Germinal center (tissue), 1 donor: ENCODE results near the gene MEGF8.

Experiments used
- DNase-seq: peaks from one replicate; pipeline ENCODE4 v3.0.0; 2012; ENCODE audit warnings: mixed read lengths, low spot score

The MEGF8 gene

GRCh38 chr19:42287017-42287826 lies 38.2 kb upstream of the MEGF8 start:
- no peak for DNase-seq

DNA sequence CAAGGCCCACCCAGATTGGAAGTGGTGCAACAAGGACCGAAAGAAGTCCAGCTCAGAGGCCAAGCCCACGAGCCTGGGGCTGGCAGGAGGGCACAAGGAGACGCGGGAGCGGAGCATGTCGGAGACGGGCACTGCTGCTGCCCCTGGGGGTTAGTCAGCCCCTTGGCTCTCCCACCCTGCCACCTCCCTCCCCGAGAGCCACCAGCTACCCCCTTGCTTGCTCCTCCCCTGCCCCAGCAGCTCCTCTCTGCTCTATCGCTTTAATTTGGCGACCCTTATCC lies 37.7 kb upstream of the MEGF8 start:
- DNase-seq = no peak

GRCh38 chr19:42288387-42288786 lies 37.0 kb upstream of the MEGF8 start:
- no peak for DNase-seq

DNA sequence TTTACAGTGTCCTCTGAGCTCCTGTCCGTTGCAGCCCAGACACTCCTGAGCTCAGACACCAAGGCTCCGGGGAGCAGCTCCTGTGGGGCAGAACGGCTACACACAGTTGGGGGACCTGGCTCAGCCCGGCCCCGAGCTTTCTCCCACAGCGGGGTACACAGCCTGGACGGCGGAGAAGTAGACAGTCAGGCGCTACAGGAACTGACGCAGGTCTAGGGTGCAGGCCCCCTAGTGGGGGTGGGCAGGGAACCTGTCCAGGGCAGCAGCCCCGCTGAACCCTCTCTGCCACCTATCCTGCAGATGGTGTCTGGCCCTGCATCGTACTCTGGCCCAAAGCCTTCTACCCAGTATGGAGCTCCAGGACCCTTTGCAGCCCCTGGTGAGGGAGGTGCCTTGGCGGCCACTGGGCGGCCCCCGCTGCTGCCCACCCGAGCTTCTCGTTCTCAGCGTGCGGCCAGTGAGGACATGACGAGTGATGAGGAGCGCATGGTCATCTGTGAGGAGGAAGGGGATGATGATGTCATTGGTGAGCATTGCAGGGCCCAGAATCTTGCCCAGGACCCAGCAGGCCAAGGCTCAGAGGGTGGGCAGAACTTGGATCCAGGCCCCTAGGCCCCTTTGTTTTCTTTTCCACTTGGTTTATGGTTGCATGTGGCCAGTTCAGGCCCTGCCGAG lies 36.4 kb upstream of the MEGF8 start:
- no peak for DNase-seq

DNA sequence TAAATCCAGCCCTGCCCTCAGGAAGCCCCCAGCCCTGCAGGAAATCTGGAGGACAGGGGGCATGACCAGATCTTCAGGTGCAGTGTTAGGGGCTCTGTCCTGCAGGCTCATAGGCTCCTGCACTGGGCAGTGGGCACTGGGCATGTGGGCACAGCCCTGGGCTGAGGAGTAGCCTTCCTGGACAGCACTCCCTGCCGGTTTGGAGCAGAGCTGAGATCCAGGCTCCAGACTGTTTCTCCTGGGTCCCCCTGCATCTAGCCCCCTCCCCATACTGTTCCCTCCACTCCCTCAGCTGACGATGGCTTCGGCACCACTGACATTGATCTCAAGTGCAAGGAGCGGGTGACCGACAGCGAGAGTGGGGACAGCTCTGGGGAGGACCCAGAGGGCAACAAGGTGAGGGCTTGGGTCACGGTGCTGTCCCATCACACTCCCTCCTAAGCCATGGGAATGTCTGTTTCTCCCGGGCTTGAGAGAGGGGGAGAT lies 35.8 kb upstream of the MEGF8 start:
- DNase-seq = no peak

GRCh38 chr19:42290136-42290522 lies 35.3 kb upstream of the MEGF8 start:
- no peak for DNase-seq

- DNase-seq = peak; percentile 79
Measured at GRCh38 chr19:42290523-42291434, 34.7 kb upstream of the MEGF8 start.

- DNase-seq = no peak
Measured at GRCh38 chr19:42291435-42291810, 34.0 kb upstream of the MEGF8 start.

- DNase-seq = no peak
Measured at GRCh38 chr19:42292042-42292960, 33.1 kb upstream of the MEGF8 start.

GRCh38 chr19:42292963-42293362 lies 32.5 kb upstream of the MEGF8 start:
- no peak for DNase-seq

- DNase-seq = no peak
Measured at GRCh38 chr19:42293540-42293939, 31.9 kb upstream of the MEGF8 start.

DNA sequence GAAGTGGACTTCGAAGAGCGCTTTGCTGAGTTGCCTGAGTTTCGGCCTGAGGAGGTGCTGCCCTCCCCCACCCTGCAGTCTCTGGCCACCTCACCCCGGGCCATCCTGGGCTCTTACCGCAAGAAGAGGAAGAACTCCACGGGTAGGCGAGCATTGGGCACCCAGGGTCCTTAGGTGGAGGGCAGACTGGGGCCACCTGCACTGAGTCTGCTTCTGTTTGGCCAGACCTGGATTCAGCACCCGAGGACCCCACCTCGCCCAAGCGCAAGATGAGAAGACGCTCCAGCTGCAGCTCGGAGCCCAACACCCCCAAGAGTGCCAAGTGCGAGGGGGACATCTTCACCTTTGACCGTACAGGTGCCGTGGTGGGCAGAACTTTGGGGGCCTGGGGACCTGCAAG lies 31.5 kb upstream of the MEGF8 start:
- no peak for DNase-seq

- DNase-seq = no peak
Measured at GRCh38 chr19:42294471-42295137, 30.8 kb upstream of the MEGF8 start.

GRCh38 chr19:42295342-42295741 lies 30.1 kb upstream of the MEGF8 start:
- no peak for DNase-seq

DNA sequence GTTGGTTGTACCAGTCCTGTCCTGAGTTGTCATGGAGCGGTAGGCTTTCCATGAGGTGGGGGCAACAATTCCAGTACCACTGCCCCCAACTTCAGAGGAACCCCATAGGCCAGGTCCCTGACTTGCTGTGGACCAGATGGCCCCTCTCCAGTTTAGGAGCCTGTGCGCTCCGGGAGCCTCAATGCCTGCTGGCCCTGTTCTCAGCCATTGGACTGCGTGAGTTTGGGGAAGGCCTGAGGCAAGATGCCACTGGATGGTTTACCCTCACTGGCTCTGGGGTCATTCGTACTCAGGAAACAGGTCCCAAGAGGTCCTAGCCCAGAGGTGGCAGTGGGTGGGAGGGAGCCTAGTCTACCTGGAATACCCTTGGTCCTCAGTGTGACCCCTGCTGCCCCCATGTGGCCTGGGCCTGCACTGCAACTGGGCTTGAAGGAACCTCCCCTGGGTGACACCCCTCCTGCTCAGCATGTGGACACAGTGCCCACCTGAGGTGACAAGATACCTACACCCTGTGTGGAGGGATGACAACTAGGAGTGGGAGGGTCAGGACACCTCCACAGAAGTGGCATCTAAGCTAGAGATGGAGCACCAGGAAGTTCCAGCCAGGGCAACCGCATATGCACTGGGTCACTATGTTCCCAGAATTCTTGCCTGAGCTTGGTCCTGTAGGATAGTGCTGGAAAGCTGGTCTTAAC lies 29.5 kb upstream of the MEGF8 start:
- peak; percentile 75 for DNase-seq

DNA sequence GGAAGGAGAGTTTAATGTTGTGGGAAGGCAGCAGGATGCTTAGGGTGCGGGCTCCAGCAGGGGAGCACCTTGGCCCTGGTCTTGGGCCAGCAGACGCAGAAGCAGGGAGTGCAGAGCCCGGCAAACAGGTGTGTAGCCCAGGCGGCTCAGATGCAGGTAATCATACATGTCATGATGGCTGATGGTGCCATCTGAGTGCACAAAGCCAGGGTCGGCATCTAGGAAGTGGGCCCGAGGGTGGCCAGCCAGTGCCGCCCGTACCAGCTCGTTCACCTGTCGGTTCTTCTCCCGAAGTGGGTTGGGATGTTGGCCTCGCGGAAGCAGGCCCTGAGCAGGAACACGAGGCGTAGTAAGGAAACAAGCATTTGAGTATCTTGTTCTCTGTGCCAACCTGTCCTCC lies 28.4 kb upstream of the MEGF8 start:
- no peak for DNase-seq

DNA sequence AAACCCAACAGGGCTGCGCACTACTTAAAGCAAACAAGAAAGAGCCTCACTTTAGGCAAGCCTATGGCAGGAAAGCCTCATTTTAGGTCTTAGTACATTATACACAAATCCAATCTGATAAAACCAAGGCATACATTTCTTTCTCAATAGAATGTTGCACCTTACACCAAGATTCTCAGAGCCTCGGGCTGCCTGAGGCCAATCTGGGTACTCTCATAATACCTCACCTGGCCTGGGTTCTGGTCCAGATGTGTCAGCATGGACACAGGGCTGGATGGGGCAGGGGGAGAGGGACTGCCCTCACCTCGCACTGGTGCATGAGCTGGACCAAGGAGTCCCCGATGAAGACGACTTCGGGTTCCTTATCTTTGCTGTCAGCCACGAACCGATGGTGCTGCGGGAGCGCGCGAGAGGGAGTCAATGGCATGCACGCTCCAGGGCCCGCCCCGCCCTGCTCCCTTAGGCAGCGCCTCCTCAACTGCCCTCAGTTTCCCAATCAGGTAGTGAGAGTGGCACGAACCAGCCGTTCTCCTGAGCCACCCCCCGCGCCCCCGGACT lies 23.7 kb upstream of the MEGF8 start, which contains the start of gene PRR19:
PRR19 (plus strand) TSS at position 487 of the 558 bp plus-strand sequence. CDS start 7,453 bp downstream, outside the sequence.
- no peak for DNase-seq

GRCh38 chr19:42303101-42303464 lies 22.4 kb upstream of the MEGF8 start:
- no peak for DNase-seq

GRCh38 chr19:42303876-42304275 lies 21.6 kb upstream of the MEGF8 start:
- DNase-seq = no peak

DNA sequence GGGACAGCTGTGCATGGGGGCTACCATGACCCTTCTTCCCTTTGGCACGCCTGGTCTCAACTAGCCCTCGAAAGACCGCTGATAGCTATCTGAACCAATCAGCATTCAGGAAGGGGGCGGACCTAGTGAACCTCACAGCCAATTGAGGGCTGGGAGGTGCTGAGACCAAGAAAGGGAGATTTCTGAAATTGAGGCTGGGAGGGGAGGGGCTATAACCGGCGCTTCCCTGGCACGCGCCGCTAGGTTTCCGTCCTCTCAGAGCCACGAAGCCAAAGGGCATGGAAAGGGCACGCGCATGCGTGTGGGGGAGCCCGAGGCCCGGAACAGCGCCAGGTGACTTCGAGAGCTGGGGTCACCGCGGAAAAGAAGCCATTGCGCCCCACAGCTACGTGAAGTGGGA lies 18.8 kb upstream of the MEGF8 start:
- DNase-seq = no peak
